ENCODE measurements around the gene CISTR.

- TF ChIP-seq EZH2 (IDR thresholded peaks at IDR 0.05; ENCODE audit: borderline replicate concordance, low read depth, low read length, severe bottlenecking) (no peak), CTCF (IDR thresholded peaks at IDR 0.05; ENCODE audit: extremely low read depth in 1 of 2, insufficient read depth in 1 of 2, low read depth in 1 of 2, low read length in 2 of 2) (no peak), POLR2A (IDR thresholded peaks at IDR 0.05; ENCODE audit: low read depth, low read length) (no peak), POLR2AphosphoS5 (IDR thresholded peaks at IDR 0.05; ENCODE audit: insufficient read depth, low read depth, low read length) (no peak), MAX (IDR thresholded peaks at IDR 0.05; ENCODE audit: insufficient read depth, insufficient read length) (no peak)
Observed at GRCh38 chr12:53788892-53789291, 37.1 kb upstream of the CISTR start.

Data from endothelial cell of umbilical vein (primary cell).